GM21529 (cell line): ENCODE results near the gene TMEM215.

ENCODE experiments used
- ATAC-seq: cut with Tn5 transposase; IDR thresholded peaks from one replicate; pipeline ENCODE4 v1.9.1; 2021; ENCODE audit not compliant: unreplicated experiment

TMEM215 gene

DNA sequence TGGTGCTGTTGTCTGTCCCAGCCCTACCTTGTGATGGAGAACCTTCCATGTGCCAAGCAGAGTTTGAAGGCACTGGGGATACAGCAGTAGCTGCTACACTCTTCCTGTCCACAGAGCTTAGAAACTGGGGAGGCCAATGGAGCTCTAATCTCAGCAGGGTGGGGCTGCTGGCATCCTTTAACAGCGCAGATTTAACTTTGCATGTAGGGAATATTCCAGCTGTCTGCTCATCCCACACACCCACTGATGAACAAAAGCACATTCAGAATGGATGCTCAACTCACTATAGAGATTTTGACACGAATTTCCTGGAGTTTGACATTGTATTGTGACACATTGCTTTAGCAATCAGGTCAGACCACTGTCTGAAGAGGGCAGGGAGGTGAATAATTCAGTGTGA lies 49.0 kb downstream of the TMEM215 start:
- ATAC-seq, result no peak
